GM10847 (cell line): ENCODE measurements around the gene NEK6.

Source experiments
- POLR2A ChIP-seq: IDR thresholded peaks from 2 replicates; pipeline ENCODE4 v1.6.1; 2011; ENCODE audit not compliant: insufficient read length; ENCODE audit errors: extremely low read depth

NEK6 gene

DNA sequence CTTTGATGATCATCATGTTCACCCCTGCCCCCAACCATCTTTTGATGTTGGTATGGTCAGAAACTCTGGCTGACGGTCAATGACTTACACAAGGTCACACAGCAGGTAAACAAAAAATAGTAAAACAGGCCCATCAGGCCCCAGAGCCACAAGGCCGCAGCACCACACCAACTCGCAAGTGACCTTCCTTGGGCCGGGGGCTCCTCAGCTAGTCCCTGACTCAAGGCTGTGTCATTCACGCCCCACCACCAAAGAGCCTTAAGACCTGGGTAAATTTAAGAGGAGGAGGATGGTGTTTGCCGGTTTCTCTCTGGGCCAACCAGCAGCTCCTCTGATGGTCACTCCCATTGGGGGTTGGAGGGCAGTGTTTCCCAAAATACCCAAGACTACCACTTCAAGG, 101.7 kb downstream of the NEK6 start:
- no peak for TF ChIP-seq POLR2A

DNA sequence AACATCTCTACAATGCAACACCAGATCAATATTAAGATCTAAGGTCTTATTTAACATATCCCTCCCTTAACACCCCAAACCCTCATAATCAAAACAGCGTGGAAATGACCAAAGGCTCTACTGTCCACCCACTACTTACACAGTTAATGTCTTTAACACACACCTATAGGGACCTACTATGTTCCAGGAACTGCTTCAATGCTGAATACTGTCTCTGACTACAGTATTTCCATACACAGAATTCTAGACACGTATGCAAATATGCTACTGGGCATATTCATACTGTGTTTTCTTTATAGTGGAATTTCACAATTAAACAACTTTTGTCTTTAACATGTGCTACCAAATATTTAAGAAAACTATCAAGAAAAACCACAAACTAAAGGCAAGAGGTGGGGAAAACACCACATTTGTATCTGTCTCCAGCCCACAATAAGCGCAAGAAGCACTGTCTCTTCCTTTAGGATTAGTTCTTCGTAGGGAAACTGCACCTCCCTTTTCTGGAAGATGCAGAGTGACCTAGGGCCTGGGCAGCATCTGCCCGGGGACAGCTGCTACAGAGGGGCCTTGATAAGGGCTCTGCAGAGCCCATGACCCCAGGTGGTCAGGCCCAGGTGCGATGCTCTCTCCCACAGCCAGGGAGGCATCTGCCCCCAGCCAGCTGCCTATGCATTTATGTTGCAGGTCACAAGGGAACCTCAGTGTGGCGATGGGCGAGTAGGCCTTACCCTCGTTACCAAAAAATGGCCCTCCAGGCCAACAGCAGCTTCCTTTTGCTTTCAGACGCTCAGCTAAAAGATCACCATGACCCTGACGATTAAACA, 102.3 kb downstream of the NEK6 start:
- TF ChIP-seq POLR2A, result no peak

DNA sequence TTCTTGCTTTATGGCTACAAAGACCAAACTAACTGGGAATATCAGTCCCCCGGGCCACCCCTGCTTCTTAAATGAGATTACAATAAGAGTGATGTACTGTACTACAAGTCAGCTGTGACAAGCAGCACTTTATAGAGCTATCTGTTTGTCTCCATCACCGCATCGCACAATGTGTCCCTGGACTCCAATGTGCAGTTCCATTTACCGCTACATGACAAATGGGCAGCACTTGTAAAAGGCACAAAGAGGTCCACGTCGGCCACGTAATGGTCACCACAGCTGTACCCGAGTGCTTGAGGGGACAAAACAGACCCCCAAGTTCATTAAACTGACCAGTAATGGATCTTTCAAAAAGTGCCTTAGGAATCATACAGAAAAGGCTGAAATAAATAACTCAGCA, 103.4 kb downstream of the NEK6 start:
- no peak for TF ChIP-seq POLR2A

DNA sequence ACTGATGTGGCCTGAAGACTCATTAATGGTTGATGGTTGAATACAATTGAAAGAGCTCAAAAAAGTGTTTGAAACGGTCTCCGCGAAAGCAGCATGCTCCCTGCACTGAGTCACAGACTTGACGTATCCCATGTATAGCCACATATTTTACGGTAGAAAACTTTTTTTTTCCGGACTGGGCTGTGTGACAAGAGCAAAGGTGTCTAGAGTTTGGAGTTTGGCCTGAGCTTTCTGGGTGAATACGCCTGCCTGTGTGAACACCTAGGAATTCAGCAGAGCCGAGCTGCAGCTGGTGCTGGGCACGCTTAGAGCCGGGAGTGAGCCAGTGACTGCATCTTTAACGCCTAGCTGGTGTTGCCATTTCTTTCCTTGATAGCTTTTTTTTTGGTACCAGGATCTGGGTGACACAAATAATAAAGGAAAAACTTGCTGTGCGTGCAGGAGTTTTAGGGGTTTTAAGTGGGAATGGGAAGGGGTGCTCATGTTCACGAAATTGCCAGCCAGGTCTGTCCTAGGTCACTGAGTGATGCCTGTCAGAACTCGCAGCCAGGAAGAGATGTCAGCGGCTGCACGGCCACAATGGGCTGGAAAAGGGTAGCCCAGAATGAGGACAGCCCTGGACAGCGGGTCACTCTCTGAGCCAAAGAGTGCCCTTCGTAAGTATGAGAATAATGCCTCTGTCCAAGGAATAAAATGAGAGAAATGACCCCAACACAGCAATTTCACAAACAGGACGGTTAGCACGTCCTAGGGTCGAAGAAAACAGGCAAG, 105.8 kb downstream of the NEK6 start:
- no peak for TF ChIP-seq POLR2A

DNA sequence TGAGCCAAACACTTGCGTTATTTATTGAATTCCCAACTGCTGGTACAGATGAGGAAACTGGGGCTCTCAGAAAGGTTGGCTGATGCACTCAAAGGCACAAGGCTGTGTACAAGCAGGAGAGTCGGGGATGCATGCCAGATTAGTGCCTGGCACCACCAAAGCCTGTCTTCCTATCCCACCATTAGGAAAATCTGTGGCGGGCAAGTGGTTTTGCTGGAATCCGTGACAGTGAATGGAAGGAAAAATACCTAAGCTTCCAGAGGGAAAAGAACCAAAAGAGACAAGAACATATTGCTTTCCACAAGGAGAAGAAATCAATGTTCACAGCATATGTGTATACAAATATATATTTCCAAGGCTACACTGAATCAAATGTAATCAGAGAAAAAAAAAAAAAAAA, 106.4 kb downstream of the NEK6 start:
- TF ChIP-seq POLR2A, result no peak

DNA sequence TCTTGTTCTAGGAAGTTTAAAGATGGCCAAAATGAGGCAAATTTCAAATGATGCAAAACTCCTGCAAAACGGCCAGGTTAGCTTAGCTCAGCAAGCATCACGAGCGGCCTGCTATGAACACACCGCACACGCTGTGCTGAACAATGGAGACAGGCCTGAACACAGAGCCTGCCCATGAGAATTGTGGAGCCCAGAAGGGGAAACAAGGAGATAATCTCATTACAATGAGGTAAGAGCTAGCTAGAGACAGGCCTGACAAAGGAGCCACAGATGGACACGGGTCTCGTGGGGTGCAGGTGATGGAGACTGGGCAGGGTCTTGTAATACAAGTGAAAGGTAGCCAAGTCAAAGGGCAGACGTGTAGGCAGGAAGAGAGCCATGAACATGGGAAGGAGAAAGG, 107.3 kb downstream of the NEK6 start:
- TF ChIP-seq POLR2A, result no peak

DNA sequence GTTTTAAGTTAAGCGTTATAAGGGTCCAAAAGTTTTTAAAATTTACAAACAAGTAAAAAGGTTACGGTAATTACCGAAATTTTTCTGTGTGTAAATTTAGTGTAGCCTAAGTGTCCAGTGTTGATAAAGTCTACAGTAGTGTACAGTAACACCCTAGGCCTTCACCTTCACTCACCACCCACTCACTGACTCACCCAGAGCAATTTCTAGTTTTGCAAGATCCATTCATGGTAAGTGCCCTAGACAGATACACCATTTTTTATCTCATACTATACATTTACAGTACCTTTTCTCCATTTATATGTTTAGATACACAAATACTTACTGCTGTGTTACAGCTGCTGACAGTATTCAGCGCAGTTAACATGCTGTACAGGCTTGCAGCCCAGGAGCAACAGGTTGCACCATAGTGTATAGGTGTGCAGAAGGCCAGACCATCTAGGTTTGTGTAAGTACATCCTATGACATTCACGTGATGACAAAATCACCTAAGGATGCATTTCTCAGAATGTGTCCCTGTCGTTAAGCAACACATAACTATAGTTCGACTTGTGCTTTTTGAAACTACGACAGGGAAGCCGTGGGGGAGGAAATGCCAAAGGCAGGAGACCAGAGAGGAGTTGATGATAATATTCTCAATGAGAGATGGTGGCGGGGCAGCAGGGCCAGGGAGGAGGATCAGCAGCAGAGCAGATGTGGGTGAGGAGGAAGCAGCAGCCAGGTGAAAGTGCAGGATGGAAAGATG, 108.9 kb downstream of the NEK6 start:
- TF ChIP-seq POLR2A, result no peak

DNA sequence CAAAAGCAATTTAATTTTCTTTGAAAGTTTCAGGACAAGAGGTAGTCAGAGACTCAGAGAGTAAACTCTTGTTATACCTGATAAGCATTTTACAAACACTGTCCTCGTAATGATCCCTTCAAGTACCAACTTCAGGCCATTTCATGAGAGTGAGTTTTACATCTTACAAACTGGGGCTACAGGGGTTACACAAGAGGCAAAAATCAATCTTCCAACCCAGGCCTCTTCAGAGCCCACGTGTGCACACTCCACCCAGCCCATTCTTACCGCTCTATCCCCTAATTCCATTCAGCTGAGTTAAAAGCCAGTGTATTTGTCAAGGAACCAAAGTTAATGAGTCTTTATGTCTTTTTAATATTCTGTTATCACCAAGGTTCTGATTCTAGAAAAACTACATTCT, 110.9 kb downstream of the NEK6 start:
- TF ChIP-seq POLR2A, result no peak

DNA sequence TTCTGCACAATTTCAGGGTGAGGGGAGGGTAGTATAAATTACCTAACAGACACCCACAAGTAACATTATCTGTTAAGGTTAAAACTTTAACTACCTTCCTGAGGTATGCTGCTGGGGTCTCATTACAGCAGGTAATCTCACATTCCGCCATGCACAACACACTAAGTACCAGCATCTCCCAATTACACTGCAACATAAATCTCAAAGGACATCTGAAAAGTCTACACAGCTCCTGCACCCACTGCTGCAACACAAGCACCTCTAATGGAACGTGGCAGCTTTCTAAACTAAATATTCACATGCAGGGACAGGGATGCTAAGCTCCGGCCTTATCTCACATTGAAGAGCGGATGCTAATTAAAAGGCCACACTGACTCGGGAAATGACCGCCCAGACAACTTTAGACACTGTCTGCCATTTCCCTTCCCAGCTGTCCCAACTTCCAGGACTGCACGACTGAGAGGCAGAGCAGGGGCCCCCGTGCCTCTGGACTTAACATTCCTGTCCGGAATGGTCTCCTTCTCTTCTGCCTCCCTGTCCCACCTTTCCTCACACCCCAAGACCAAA, 111.6 kb downstream of the NEK6 start:
- TF ChIP-seq POLR2A, result no peak

DNA sequence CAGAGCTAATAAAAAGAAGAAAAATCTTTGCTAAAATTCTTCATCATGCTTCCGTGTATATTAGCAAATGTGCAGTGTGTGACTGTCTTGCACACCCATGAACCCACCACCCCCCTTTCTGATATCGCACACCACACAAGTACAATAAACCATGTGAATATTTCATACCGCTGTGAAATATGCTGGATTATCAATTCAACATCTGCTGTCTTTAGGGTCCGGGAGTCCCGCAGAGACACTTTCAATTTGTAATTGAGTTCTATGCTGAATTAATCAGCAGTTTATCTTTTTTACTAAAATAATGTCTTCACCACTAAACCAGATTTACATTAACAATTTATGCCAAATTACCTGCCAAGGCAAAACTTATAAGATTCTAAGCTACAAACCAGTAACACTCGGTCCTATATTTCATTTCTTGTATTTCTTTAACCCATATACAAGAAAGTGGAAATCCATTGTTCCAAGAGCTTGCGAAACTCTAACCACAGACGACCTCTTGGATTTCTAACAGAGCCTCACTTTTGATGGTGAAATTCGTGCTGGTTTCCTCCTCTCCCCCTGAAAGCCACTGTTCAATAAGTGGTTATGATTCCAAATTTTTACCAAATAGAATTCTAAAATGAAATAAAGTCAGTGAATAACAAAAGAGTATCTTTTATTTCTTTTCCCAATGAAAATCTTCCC, 113.3 kb downstream of the NEK6 start:
- no peak for TF ChIP-seq POLR2A

DNA sequence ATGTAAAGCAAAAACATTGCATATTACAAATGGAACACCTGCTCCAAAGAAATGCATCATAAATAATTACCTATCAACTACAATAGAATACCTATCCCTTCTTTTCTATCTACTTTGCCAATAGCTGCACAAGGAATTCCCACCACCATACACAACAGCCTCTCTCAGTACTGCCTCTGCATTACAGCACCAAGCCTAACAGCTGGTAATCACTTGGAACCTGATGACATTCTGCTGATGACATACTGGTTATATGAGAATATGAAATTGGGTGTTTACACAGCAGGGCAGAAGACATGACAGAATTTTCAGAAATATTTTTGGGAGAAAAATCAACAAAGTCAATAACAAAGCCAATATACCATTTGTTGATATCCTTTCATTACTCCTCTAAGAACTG, 114.3 kb downstream of the NEK6 start:
- no peak for TF ChIP-seq POLR2A

DNA sequence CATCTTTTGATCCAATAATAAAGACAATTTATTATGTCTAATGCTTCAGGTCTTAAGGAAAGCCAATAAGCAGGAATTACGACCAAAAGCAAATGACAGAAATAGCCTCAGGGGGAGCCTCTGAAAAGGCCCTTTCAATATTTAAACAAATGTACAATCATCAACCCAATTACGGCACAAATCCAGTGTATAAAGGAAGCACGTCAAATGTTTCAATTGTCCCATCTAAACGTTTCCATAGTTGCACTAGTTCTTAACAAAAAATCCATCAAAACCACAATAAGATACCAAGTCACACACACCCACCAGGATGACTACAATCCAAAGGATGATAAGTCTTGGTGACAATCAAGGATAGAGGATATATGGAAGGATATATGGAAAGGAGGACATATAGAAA, 115.6 kb downstream of the NEK6 start:
- no peak for TF ChIP-seq POLR2A

DNA sequence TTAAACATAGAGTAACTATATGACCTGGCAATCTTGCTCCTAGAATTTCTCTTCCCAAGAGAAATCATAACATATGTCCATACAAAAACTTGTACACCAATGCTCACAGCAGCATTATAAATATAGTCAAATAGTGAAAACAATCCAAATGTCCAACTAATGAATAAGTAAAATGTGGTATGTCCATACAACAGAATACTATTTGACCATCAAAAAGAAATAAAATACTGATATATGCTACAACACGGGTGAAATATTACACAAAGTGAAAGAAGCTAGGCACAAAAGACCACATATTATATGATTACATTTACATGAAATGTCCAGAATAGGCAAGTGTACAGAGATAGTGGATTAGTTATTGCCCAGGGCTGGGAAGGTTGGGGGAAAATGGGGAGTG, 116.1 kb downstream of the NEK6 start:
- no peak for TF ChIP-seq POLR2A

DNA sequence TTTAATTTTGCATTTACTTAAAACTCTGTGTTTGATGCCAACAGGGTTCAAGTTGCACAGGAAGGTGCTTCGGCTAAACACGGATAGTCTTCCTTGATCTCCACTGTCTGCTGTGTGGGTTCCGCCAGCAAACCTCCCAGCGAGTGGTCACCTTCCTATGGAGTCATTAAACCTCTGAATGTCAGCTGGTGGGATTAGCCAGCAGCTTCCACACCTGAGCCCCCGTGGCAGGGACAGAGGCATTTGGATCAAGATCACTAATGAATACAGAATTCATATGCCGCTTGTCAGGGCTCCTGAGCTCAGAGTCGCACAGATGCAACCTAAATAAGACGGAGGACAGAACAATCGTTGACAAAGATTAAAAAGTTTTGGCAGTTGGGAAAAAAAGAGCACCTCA, 118.0 kb downstream of the NEK6 start:
- TF ChIP-seq POLR2A, result no peak

DNA sequence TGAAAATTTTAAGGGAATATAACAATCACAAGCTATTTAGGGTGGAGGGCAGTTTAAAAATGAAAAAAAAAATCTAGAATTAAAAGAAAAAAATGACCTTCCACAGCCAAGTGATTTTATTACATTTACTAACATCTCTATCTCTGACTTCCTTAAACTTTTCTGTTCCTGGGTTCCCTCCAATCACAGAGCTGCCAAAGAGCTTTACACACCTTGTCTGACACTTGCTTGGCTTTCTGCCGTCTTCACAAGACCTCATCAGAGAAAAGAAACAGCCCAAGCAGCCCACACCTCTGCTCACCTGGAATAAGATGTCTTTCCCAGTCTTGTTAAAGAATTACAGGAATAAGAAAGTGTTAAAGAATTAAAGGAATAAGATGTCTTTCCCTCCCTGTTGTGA, 118.6 kb downstream of the NEK6 start:
- TF ChIP-seq POLR2A, result no peak
